ENCODE data around the gene OSTC. TPM values are rescaled to one million over a fixed set of nuclear protein-coding genes. Genes with fewer than 3 reads are reported as not detected.

Gene OSTC
- polyA plus RNA-seq, 1 of the 3 experiments (the other 2 are of a cell fraction): 107 TPM

- CTCF ChIA-PET: no interaction called here
- peaks cover 0 to 4% of the 10 kb centered on the region in 2 experiments; a peak in 2 of 4 replicates for H3K4me1 ChIP-seq (ENCODE audit: control insufficient read depth in 1 of 2, insufficient read depth in 2 of 2, low read depth in 1 of 2, low read length in 1 of 2)
Observed at GRCh38 chr4:108703370-108703769, 53.0 kb downstream of the OSTC start.

GRCh38 chr4:108703966-108704365 lies 53.6 kb downstream of the OSTC start:
- no peak overlapping the region for H3K4me2 ChIP-seq
- CTCF ChIA-PET: no interaction called here
- H3F3A ChIP-seq (replicated peaks; ENCODE audit: insufficient read depth): peaks cover 5% of the 10 kb centered on the region

More at GRCh38 chr4:108703370-108703769, 53.0 kb downstream of the OSTC start:
- no peaks in the 10 kb centered on the region for H3K79me2 ChIP-seq (ENCODE audit: insufficient read depth)
- no peak overlapping the region for H3K4me3 ChIP-seq (ENCODE audit: low read depth in 2 of 2, low read length in 1 of 2)
- no peaks in the 10 kb centered on the region for H4K20me1 ChIP-seq (ENCODE audit: insufficient read depth)
- DNase-seq: no peak
- no peaks in the 10 kb centered on the region for H3K9me3 ChIP-seq
- no peak overlapping the region for H3K9ac ChIP-seq
- POLR2A ChIA-PET: no interaction called here
- TF ChIP-seq EP300 (IDR thresholded peaks at IDR 0.05; ENCODE audit: borderline replicate concordance in 1 of 2, low read depth in 1 of 2, low read length in 1 of 2) (no peak), USF1 (IDR thresholded peaks at IDR 0.05; ENCODE audit: borderline replicate concordance, low read depth) (no peak), ZBTB33 (IDR thresholded peaks at IDR 0.05; ENCODE audit: borderline replicate concordance, low read depth) (no peak), RXRA (IDR thresholded peaks at IDR 0.05; ENCODE audit: borderline replicate concordance, low read depth) (no peak), USF2 (IDR thresholded peaks at IDR 0.05; ENCODE audit: borderline replicate concordance, low read depth, low read length) (no peak), GATA2 (CRISPR knock-in tag; IDR thresholded peaks at IDR 0.05) (no peak), ELF1 (IDR thresholded peaks at IDR 0.05) (no peak), TEAD4 (IDR thresholded peaks at IDR 0.05; ENCODE audit: borderline replicate concordance, insufficient read depth) (no peak), MXI1 (IDR thresholded peaks at IDR 0.05; ENCODE audit: low read depth, low read length) (no peak), EZH2phosphoT487 (IDR thresholded peaks at IDR 0.05; ENCODE audit: borderline replicate concordance, low read depth) (no peak), NRF1 (IDR thresholded peaks at IDR 0.05; ENCODE audit: low read depth, low read length) (no peak)
- H3K36me3 ChIP-seq (replicated peaks in 1 of 2; ENCODE audit: control insufficient read depth in 1 of 2, insufficient read depth in 2 of 2, low read length in 1 of 2): no peaks in the 10 kb centered on the region
- H3K9me2 ChIP-seq: no peaks in the 10 kb centered on the region
- peaks cover 5% of the 10 kb centered on the region for H3F3A ChIP-seq (replicated peaks; ENCODE audit: insufficient read depth)
- no peak overlapping the region for H3K27ac ChIP-seq (ENCODE audit: low read depth in 2 of 2, low read length in 1 of 2)
- H3K4me2 ChIP-seq: no peak overlapping the region
- no peak overlapping the region for H2AFZ ChIP-seq (ENCODE audit: low read depth)
- H3K27me3 ChIP-seq (ENCODE audit: insufficient read depth): peaks cover 6% of the 10 kb centered on the region; the same call in 1 of the 2 replicates

More at GRCh38 chr4:108703966-108704365, 53.6 kb downstream of the OSTC start:
- Histone ChIP-seq H3K36me3 (replicated peaks in 1 of 2; ENCODE audit: control insufficient read depth in 1 of 2, insufficient read depth in 2 of 2, low read length in 1 of 2) (no peaks in the 10 kb centered on the region), H3K27me3 (ENCODE audit: insufficient read depth) (peaks cover 6% of the 10 kb centered on the region; the same call in 1 of the 2 replicates), H3K9ac (no peak overlapping the region), H3K4me1 (ENCODE audit: control insufficient read depth in 1 of 2, insufficient read depth in 2 of 2, low read depth in 1 of 2, low read length in 1 of 2) (peaks cover 0 to 4% of the 10 kb centered on the region in 2 experiments; a peak in 2 of 4 replicates), H3K27ac (ENCODE audit: low read depth in 2 of 2, low read length in 1 of 2) (no peak overlapping the region), H3K9me2 (no peaks in the 10 kb centered on the region), H3K79me2 (ENCODE audit: insufficient read depth) (no peaks in the 10 kb centered on the region), H2AFZ (ENCODE audit: low read depth) (no peak overlapping the region), H3K4me3 (ENCODE audit: low read depth in 2 of 2, low read length in 1 of 2) (no peak overlapping the region), H3K9me3 (no peaks in the 10 kb centered on the region), H4K20me1 (ENCODE audit: insufficient read depth) (no peaks in the 10 kb centered on the region)
- TF ChIP-seq FOSL2 (IDR thresholded peaks at IDR 0.05; ENCODE audit: borderline replicate concordance, low read depth) (no peak), GATA2 (CRISPR knock-in tag; IDR thresholded peaks at IDR 0.05) (no peak), RXRA (IDR thresholded peaks at IDR 0.05; ENCODE audit: borderline replicate concordance, low read depth) (no peak)
- POLR2A ChIA-PET: no interaction called here
- 44% methylated on average over 2 of the region's 2 CpGs for WGBS (ENCODE audit: low lambda C conversion rate)
- DNase-seq: no peak

Measured in SK-N-SH (cell line).